ENCODE measurements around the gene RTN1.

DNA sequence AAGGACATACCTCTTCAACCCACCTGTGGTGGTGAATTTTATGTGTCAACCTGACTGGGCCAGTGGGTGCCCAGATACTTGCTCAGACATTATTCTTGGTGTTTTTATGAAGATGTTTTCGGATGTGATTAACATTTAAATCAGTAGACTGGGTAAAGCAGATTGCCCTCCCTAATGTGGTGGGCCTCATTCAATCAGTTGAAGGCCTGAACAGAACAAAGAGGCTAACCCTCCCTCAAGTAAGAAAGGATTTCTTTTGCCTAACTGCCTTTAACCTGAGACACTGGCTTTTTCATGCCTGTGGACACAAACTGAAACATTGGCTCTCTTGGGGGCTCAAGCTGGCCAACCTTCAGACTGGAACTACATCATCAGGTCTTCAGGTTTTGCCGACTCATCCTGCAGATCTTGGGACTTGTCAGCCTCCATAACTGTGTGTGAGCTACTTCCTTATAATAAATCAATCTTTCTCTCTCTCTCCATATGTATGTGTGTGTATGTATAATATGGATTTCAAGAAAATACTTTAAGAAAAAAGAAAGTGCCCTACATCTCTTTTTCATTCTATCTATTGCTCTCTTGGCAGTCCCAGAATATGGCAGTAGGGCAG is 39.4 kb downstream of the RTN1 start:
- no peak for TF ChIP-seq CTCF (IDR thresholded peaks at IDR 0.05; ENCODE audit: low read depth, low read length, poor library complexity, severe bottlenecking)
- no peak for TF ChIP-seq EZH2phosphoT487 (IDR thresholded peaks at IDR 0.05; ENCODE audit: borderline replicate concordance, low read length)
